Large intestine (tissue), 3 donors: ENCODE measurements around the gene PRKAG2. TPM values are rescaled to one million over a fixed set of nuclear protein-coding genes. Genes with fewer than 3 reads are reported as not detected.

Experiments used
- DNase-seq, 2 donors: peaks; one replicate each; pipeline versions ENCODE4 v3.0.0 to v3.0.0-alpha.2; 2013
- H3K27ac ChIP-seq: one replicate; pipeline ENCODE4 v1.5.1; 2013; ENCODE audit warnings: low read length
- H3K27me3 ChIP-seq: 2 replicates; pipeline ENCODE4 v1.6.1; 2013; ENCODE audit warnings: low read length; ENCODE audit not compliant: control insufficient read depth, insufficient read depth
- H3K36me3 ChIP-seq: 2 replicates; pipeline ENCODE4 v1.6.1; 2013; ENCODE audit warnings: low read length; ENCODE audit not compliant: control insufficient read depth, insufficient read depth
- H3K4me1 ChIP-seq: one replicate; pipeline ENCODE4 v1.6.1; 2013; ENCODE audit warnings: low read length; ENCODE audit not compliant: control insufficient read depth, insufficient read depth
- H3K4me3 ChIP-seq: one replicate; pipeline ENCODE4 v1.5.1; 2013; ENCODE audit warnings: low read length
- H3K9me3 ChIP-seq: one replicate; pipeline ENCODE4 v1.6.1; 2013; ENCODE audit warnings: mild to moderate bottlenecking, low read depth, low read length, moderate library complexity; ENCODE audit not compliant: control insufficient read depth
- WGBS: methylation state at CpG from one replicate; pipeline ENCODE4 v1.1.5; 2013; ENCODE audit warnings: low lambda C conversion rate; ENCODE audit not compliant: insufficient coverage; 5-methylcytosine and 5-hydroxymethylcytosine counted together
- polyA plus RNA-seq: library from polyadenylated mRNA; unstranded; fragments of 120-200 nt; gene quantifications from one replicate; pipeline ENCODE4 v1.2.1, GENCODE V29; 2013

Gene PRKAG2
- polyA plus RNA-seq, 1 donor: 50.9 TPM

DNA sequence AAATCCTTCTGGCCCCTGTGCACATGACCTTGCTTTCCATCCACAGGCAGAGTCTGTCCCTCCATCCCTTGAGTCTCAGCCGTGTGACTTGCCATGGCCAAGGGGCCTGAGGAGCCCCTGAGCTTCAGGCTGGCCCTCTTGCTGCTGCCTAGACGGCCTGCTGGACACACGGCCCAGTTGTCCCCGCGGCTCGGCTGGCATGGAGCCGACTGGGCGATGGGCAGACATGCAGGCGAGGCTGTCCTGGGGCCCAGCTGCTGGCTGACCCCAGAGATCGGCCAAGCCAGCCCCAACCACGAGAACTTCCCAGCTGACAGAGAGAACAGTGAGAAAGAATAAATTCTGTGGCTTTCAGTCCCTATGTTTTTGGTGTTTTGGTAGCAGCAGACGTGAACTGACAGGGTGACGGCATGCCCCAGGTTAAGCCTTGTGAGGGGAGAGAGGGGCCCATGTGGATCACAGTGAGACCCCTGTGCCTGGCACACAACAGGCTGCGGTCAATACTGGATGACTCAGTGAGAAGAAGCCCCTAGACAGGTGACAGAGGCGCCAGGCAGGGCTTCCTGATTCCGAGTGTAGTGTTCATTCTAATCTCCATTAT lies 11.7 kb downstream of the PRKAG2 start:
- Histone ChIP-seq H3K27me3 (no peaks in the 10 kb centered on the region), H3K36me3 (peaks cover 7% of the 10 kb centered on the region), H3K4me1 (peaks cover 14% of the 10 kb centered on the region), H3K27ac (no peak overlapping the region), H3K4me3 (no peak overlapping the region), H3K9me3 (no peaks in the 10 kb centered on the region)
- no peak for DNase-seq
- WGBS: 100% methylated on average over 2 of the region's 16 CpGs

DNA sequence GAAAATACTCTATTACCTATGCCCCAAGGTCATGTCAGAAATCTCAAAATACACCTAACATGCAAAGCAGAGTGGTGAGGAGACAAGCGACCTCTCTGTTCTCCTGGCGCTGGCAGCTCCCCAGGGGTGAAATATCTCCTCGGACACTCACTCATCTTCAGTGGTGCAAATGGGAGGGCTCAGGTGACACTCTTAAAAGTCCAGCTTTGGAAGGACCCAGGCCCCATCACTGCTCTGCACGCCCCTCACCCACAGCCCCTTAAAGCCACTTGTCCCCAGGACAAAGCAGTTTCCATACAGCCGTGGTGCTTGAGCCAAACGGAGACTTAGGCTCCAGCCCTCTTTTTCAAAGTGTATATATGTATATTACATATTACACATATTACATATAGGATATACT lies 12.4 kb downstream of the PRKAG2 start:
- H3K27ac ChIP-seq: no peak overlapping the region
- no peaks in the 10 kb centered on the region for H3K27me3 ChIP-seq
- peaks cover 14% of the 10 kb centered on the region for H3K4me1 ChIP-seq
- no peaks in the 10 kb centered on the region for H3K9me3 ChIP-seq
- DNase-seq: no peak
- peaks cover 7% of the 10 kb centered on the region for H3K36me3 ChIP-seq
- no CpG with 5 or more reads among the region's 6 CpGs for WGBS
- H3K4me3 ChIP-seq: no peak overlapping the region

DNA sequence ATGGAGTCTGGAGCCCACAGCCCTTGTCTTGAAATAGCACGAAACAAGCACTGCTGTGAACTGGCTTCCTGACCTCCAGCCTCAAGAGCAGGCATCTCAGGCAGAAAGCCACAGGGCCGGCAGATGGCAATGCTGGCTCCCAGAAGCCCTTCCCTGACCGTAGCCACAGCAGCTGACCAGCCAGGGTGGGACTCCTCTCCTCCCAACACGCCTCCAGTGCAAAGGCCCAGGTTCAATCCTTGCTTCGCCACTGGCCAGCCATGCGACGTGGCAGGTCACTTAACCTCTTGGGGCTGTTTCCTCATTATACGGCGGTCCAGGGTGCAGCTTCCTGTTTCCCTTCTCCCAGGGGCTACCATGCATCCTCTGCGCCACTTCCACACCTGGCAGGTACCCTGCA lies 12.8 kb downstream of the PRKAG2 start:
- no peak for DNase-seq
- H3K36me3 ChIP-seq: peaks cover 10% of the 10 kb centered on the region
- no peaks in the 10 kb centered on the region for H3K9me3 ChIP-seq
- no peak overlapping the region for H3K4me3 ChIP-seq
- H3K27ac ChIP-seq: no peak overlapping the region
- WGBS: no CpG with 5 or more reads among the region's 10 CpGs
- no peaks in the 10 kb centered on the region for H3K27me3 ChIP-seq
- peaks cover 14% of the 10 kb centered on the region for H3K4me1 ChIP-seq

DNA sequence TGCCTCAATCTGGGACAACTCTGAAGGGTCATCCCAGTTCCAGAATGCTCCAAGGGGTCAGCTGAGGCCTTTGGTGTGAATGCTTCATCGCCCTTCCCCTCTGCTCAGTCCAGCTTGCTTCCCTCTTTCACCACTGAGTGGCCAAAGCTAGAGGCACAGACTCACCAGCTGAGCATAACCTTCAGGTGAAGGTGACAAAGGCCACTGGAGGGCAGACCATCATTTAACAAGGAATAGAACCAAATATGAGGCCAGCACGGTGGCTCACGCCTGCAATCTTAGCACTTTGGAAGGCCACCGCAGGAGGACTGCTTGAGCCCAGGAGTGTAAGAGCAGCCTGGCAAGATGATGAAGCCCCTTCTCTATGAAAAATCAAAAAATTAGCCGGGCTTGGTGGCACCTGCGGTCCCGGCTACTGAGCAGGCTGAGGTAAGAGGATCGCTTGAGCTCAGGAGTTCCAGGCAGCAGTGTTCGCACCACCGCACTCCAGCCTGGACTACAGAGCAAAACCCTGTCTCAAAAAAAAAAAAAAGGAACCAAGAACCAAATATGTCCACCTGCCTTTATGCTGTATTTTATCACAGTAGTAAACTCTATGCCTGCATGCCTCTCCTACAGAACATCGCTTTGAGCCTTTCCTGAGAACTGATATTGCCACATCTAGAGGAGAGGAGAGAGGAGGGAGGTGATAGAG lies 13.4 kb downstream of the PRKAG2 start:
- Histone ChIP-seq H3K4me3 (no peak overlapping the region), H3K27me3 (no peaks in the 10 kb centered on the region), H3K9me3 (no peaks in the 10 kb centered on the region), H3K4me1 (peaks cover 14% of the 10 kb centered on the region), H3K27ac (no peak overlapping the region), H3K36me3 (peaks cover 10% of the 10 kb centered on the region)
- WGBS: no CpG with 5 or more reads among the region's 11 CpGs
- no peak for DNase-seq

DNA sequence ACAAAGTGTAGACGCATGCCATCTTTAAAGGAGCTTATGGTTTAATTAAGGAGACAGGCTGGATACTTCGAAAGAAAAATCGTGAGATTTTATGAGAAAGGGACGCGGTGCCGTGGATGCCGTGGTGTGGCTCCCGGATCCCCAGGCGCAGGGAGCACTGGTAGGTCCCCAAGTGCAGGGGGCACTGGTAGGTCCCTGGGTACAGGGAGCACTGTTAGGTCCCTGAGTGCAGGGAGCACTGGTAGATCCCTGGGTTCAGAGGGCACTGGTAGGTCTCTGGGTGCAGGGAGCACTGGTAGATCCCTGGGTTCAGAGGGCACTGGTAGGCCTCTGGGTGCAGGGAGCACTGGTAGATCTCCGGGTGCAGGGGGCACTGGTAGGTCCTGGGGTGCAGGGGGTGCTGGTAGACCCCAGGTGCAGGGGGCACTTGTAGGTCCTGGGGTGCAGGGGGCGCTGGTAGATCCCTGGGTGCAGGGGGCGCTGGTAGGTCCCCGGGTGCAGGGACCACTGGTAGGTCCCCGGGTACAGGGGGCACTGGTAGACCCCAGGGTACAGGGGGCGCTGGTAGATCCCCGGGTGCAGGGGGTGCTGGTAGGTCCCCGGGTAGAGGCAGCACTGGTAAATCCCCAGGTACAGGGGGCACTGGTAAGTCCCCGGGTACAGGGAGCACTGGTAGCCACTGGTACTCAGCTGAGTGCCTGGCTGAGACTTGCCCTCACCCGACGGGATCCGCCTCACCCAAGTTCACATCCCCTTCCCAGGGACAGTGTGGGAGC lies 14.1 kb downstream of the PRKAG2 start:
- DNase-seq: no peak
- H3K4me3 ChIP-seq: no peak overlapping the region
- no peaks in the 10 kb centered on the region for H3K27me3 ChIP-seq
- peaks cover 9% of the 10 kb centered on the region for H3K36me3 ChIP-seq
- no peaks in the 10 kb centered on the region for H3K9me3 ChIP-seq
- no peak overlapping the region for H3K27ac ChIP-seq
- WGBS: no CpG with 5 or more reads among the region's 21 CpGs
- peaks cover 9% of the 10 kb centered on the region for H3K4me1 ChIP-seq

DNA sequence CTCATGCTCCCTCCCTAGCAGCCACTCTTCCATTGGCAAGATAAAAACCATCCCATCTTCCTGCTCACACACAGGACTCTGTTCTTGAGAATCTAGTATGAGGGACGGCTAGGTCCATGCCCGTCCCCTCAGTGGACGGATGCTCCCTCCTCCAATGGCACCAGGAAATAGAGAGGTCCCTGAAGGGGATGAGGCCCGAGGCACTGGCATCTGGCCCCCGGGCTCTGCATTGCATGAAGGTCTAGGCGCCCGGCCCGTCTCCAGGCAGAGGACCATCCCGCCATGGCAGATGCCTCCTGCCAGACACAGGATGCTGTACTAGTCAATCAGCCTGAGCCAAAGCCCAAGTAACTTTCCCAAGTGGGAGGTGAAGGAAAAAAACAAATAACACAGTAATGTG lies 15.0 kb downstream of the PRKAG2 start:
- no peak for DNase-seq
- Histone ChIP-seq H3K4me3 (no peak overlapping the region), H3K36me3 (peaks cover 7% of the 10 kb centered on the region), H3K27me3 (no peaks in the 10 kb centered on the region), H3K4me1 (peaks cover 9% of the 10 kb centered on the region), H3K27ac (no peak overlapping the region), H3K9me3 (no peaks in the 10 kb centered on the region)
- no CpG with 5 or more reads among the region's 9 CpGs for WGBS

DNA sequence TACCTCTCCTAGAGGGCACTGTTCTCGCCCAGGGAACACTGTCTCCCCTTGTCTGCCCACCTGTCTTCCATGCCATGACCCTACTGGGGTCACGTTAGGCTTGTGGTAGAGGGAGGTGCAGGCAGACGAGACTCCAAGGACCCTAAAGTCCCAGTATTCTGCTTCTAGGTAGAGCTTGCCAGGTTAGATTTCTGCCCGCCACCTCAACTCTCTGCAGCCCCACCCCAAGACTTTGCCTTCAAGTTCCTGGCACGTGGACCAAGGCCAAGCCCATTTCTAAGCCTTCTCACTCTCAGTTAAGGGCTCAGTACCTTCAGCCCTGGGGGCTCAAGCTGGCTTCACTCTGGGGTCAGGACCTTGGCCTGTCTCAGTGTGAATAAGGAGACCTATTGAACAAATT lies 16.1 kb downstream of the PRKAG2 start:
- H3K36me3 ChIP-seq: peaks cover 10% of the 10 kb centered on the region
- peaks cover 12% of the 10 kb centered on the region for H3K4me1 ChIP-seq
- no peaks in the 10 kb centered on the region for H3K9me3 ChIP-seq
- no CpG with 5 or more reads among the region's 5 CpGs for WGBS
- H3K27me3 ChIP-seq: no peaks in the 10 kb centered on the region
- DNase-seq: no peak
- H3K4me3 ChIP-seq: no peak overlapping the region
- no peak overlapping the region for H3K27ac ChIP-seq

DNA sequence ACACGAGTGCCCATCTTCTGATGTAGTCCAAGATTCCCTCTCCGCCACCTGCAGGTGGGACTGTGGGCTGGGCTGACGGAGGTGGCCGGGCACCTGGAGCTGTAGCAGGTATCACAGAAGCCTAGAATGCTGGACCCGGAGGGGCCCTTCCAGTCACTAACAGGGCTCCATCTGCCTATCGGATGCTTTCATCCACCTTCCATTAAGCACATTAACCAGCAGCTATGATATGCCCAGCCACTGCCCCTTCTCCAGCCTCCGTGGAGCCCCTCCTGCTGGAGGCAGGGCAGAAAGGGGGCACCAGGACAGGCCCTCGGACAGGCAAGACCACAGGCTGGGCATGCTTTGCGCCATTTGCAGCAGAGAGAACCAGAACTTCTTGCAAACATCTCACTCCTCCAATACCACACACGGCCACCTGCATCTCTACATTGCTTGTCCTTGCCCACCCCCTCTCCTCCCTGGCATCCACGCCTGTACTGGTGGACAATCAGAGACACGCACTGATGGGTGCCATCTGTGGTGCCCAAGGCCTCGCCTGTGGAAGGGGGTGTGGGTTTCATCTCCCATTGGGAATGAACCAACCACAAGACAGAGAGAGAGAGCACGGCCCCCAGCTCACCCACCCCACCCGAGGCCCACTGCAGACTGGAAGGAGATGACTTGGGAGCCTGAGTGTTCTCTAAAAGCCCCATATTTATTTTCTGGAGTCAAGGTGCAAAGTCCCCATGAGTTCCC lies 16.8 kb downstream of the PRKAG2 start:
- H3K4me1 ChIP-seq: peaks cover 12% of the 10 kb centered on the region
- no peak overlapping the region for H3K27ac ChIP-seq
- H3K9me3 ChIP-seq: no peaks in the 10 kb centered on the region
- H3K36me3 ChIP-seq: peaks cover 10% of the 10 kb centered on the region
- H3K27me3 ChIP-seq: no peaks in the 10 kb centered on the region
- DNase-seq: no peak
- no peak overlapping the region for H3K4me3 ChIP-seq
- no CpG with 5 or more reads among the region's 15 CpGs for WGBS

DNA sequence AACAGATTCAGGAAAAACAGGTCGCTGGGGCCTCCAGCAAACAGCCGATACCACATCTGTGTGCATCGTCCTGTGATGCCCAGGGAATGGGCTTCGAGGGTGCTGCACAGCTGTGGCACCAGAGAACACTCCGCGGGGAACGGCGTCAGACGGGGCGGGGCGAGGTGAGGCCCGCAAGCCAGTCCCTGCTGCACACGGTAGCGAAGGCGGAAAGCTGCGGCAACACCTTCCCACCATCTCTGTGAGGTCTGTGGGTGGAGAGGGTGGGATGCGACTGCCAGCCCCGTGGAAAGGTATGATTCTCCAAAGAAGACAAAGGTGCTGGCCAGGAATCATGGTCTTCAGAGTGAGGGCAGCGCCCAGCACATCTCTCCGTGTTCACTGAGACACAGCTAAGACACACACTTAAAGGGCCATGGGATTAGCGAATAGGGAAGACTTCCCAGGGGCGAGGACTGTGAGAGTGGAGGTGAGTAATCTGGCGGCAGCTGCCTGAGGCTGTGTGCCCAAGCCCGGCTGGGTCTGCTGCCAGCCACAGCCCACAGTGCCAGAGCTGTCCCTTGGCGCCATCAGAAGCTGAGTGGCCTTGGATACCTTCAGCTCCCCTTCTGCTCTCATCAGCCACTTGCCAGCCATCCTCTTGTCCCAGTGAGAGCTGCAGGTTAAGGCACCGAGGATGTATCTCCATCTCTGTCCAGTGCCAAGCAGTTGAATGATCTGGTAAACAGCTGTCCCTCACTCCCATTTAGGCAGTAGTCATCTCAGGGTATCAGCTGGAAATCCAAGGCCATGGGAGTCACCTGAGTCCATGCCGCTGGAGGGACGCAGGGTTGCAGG lies 17.6 kb downstream of the PRKAG2 start:
- H3K4me3 ChIP-seq: no peak overlapping the region
- no peaks in the 10 kb centered on the region for H3K9me3 ChIP-seq
- H3K27ac ChIP-seq: no peak overlapping the region
- DNase-seq: no peak
- no peaks in the 10 kb centered on the region for H3K27me3 ChIP-seq
- H3K4me1 ChIP-seq: peaks cover 12% of the 10 kb centered on the region
- no CpG with 5 or more reads among the region's 28 CpGs for WGBS
- peaks cover 10% of the 10 kb centered on the region for H3K36me3 ChIP-seq
